Activated CD8-positive, alpha-beta memory T cell treated with anti-CD3 and anti-CD28 coated beads for 24 hours (primary cell): ENCODE results near the gene TTLL1.

ENCODE experiments used
- DNase-seq: peaks from one replicate; pipeline ENCODE4 v3.0.0-alpha.2; 2020

TTLL1 gene

DNA sequence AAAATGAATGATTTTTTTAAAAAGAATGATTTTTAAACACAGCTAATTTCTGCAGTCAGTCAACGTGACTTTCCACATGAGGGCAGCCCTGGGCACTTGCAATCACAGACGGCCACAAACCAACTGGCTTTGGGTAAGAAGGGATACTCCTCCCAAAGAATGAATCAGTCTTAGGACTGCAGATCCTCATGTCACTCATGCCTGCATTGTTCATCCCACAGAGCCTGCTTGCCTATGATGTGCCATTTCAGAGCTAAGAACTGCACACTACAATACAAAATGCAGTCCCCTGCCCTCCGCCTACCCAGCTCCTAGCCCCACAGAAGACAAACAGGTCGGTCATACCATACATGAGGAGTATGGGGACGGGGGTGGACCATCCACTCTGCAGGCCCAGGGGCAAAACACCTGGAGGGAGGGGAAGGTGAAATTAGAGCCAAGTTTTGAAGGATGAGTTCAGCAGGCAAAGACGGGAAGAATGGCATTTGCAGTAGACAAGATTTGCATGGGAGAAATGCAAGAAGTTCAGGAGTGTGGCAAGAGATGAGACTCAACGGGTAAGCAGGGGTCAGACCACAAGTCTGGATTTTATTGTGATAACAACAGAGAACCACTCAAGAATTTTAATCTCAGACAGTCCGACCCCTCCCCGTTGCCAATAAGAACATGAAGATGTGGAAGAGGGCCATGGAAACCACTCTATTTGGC lies 98.9 kb downstream of the TTLL1 start:
- DNase-seq, result no peak
